HUES48 (cell line): ENCODE measurements around the gene MED16.

Experiments used
- H3K27ac ChIP-seq: one replicate; pipeline ENCODE4 v1.7.0; 2013; ENCODE audit warnings: low read depth, low read length, inconsistent platforms
- H3K27me3 ChIP-seq: 2 replicates; pipeline ENCODE4 v1.6.1; 2013; ENCODE audit warnings: mild to moderate bottlenecking, low read length; ENCODE audit not compliant: control insufficient read depth, insufficient read depth
- H3K36me3 ChIP-seq: 2 replicates; pipeline ENCODE4 v1.6.1; 2013; ENCODE audit warnings: low read length; ENCODE audit not compliant: control insufficient read depth, insufficient read depth
- H3K4me1 ChIP-seq: 2 replicates; pipeline ENCODE4 v1.6.1; 2013; ENCODE audit warnings: mild to moderate bottlenecking, low read length; ENCODE audit not compliant: control insufficient read depth, insufficient read depth
- H3K4me3 ChIP-seq: 2 replicates; pipeline ENCODE4 v1.5.1; 2013; ENCODE audit warnings: mild to moderate bottlenecking, low read depth, low read length
- H3K9ac ChIP-seq: 2 replicates; pipeline ENCODE4 v1.6.1; 2013; ENCODE audit warnings: mild to moderate bottlenecking, low read depth, low read length, moderate library complexity
- H3K9me3 ChIP-seq: 2 replicates; pipeline ENCODE4 v1.6.1; 2013; ENCODE audit warnings: low read length; ENCODE audit not compliant: control insufficient read depth, insufficient read depth

The MED16 gene

DNA sequence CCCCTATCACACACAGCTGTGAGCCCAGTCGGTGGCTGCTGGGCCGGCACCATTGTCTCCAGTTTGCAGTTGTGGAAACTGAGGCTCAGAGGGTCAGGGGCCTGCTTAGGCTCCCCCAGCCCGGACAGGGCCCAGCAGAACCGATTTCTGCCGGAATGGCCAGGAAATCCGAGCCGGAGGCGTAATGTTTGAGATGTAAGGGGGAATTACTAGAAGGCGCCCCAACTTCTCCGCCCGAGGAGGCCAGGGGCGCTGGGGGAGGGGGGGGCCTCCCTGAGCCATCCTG, 25.1 kb upstream of the MED16 start:
- Histone ChIP-seq H3K36me3 (no peaks in the 10 kb centered on the region), H3K4me1 (0 out of 2 replicates have a peak, but pooled peaks cover 3% of the 10 kb centered on the region), H3K9ac (no peak overlapping the region), H3K27me3 (peaks cover 57% of the 10 kb centered on the region), H3K9me3 (no peaks in the 10 kb centered on the region), H3K27ac (no peak overlapping the region), H3K4me3 (peak overlapping the region; percentile 75)

DNA sequence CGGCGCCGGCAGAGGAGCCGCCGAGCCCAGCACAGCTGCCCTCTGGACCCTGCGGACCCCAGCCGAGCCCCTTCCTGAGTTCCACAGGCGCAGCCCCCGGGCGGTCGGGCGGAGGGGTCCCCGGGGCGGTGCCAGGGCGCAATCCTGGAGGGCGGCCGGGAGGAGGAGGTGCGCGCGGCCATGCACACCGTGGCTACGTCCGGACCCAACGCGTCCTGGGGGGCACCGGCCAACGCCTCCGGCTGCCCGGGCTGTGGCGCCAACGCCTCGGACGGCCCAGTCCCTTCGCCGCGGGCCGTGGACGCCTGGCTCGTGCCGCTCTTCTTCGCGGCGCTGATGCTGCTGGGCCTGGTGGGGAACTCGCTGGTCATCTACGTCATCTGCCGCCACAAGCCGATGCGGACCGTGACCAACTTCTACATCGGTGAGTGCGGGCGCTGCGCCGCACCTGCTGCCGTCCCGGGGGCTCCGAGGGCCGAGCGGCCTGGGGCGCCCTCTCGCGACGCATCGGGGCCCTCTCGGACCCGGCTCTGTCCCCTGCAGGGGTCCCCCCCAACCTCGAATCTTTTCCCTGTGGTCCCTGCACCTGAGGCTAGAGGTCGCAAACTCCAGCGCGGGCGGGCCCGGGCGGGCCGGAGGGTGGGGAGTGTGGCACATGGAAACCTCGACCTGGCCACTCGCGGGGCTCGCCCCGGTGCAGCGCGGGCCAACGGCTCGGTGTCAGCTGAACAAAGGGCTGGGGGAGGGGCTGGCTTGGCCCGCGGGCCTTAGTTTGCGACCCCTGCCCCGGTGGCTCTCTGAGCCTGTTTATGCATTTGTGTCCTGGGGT, 24.6 kb upstream of the MED16 start, which contains the start of gene KISS1R:
KISS1R (plus strand) TSS at position 11 of the 829 bp plus-strand sequence; CDS start at position 181, 170 bp downstream.
- H3K27ac ChIP-seq = no peak within 1 kb of the TSS
- H3K27me3 ChIP-seq = peaks cover 57% of the 10 kb centered on the region
- no peak within 1 kb of the TSS for H3K9ac ChIP-seq

DNA sequence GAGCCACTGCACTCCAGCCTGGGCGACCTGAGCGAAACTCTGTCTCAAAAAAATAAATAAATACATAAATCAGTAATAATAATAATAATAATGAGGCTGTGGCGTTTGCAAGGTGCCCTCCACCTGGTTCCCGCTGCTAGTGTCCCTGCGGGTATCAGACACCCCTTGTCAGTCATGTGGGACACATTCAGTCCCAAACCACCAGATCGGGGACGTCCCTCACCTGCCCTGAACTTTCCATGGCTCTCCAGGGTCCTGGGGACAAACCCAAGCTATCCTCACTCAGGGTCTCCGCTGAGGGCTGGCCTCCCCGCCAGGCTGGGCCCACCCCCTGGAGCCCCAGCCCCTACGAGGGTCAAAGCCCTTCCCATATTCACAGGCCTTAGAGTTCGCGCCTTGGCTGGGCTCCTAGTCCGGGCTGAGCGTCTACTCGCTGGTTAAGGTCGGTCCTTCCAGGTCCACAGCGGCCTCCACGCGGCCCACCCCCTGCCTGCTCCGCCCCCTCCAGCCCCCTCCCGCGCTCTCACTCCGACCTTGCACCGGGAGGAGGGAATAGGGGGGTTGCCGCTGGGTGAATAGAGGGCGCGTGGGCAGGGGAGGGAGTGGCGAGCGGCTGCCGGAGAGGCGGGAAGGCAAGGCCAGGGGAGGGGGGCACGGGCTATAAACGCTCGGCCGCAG, 23.8 kb upstream of the MED16 start:
- Histone ChIP-seq H3K4me3 (peak overlapping the region; percentile 75), H3K27me3 (peaks cover 57% of the 10 kb centered on the region), H3K4me1 (0 out of 2 replicates have a peak, but pooled peaks cover 3% of the 10 kb centered on the region), H3K9me3 (no peaks in the 10 kb centered on the region), H3K27ac (no peak overlapping the region), H3K9ac (no peak overlapping the region), H3K36me3 (no peaks in the 10 kb centered on the region)

More for the DNA sequence above, 24.6 kb upstream of the MED16 start, which contains the start of gene KISS1R:
- Histone ChIP-seq H3K9me3 (no peaks in the 10 kb centered on the region), H3K36me3 (no peaks in the 10 kb centered on the region), H3K4me3 (peak within 1 kb of the TSS; percentile 75), H3K4me1 (0 out of 2 replicates have a peak, but pooled peaks cover 3% of the 10 kb centered on the region)

DNA sequence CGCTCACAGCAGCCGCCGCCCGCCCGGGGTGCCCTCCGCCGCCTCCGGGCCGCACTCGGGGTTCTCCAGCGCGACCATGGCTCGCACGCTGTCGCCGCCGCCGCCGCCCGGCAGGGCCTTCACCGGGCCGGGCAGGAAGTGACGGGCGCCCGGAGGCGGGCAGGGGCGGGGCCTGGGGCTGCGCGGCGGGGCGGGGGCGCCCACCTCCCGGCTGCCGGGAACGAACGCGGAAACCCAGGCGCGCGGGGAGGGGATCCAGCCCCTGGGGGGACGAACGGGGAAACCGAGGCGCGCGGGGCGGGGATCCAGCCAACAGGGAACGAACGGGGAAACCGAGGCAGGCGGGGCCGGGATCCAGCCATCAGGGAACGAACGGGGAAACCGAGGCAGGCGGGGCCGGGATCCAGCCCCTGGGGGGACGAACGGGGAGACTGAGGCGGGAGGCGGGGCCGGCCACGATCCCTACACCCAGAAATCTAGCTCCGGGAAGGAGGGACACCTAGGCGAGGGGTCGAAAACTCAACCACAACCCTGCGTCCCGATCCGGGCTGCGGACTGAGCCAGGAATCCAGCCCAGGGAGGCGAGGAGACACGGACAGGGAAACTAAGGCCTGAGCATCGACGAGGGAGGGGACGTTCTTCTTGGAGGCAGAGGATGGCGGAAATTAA, 20.2 kb upstream of the MED16 start, which contains the start of gene R3HDM4:
R3HDM4 (minus strand) TSS at position 140 of the 669 bp plus-strand sequence; CDS start at position 78, 62 bp downstream.
- peak within 1 kb of the TSS; percentile 57 for H3K27ac ChIP-seq
- H3K36me3 ChIP-seq = no peaks in the 10 kb centered on the region
- H3K9me3 ChIP-seq = no peaks in the 10 kb centered on the region
- no peak within 1 kb of the TSS for H3K9ac ChIP-seq
- peaks cover 25% of the 10 kb centered on the region for H3K27me3 ChIP-seq
- H3K4me3 ChIP-seq = peak within 1 kb of the TSS; percentile 72
- H3K4me1 ChIP-seq = 0 out of 2 replicates have a peak, but pooled peaks cover 3% of the 10 kb centered on the region

DNA sequence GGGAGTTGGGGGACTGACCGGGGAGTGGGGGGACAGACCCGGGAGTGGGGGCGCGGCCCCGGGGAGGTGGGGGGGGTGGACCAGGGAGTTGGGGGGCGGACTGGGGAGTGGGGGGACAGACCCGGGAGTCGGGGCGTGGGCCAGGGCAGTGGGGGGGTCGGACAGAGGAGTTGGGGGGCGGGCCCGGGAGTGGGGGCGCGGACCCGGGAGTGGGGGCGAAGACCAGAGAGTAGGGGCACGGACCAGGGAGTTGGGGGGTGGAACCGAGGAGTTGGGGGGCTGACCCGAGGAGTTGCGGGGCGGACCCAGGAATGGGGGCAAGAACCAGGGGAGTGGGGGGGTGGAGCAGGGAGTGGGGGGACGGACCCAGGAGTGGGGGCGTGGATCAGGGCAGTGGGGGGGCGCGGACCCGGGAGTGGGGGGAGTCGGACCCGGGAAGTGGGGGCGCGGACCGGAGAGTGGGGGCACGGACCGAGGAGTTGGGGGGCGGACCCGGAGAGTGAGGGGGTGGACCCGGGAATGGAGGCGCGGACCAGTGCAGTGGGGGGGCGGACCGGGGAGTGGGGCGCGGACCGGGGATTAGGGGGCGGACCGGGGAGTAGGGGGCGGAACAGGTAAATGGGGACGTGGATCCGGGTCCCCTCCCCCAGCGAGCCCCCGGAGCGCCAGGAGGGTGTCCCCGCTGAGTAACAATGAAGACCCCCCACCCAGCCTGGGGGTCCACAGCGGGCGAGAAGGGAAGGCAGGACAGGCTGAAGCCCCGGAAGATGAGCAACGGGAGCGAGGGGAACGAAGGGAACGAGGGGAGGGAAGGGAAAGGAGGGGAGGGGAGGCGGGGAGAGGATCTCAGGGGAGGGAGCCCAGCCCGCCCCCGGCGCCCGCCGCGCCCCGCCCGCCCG, 19.4 kb upstream of the MED16 start:
- Histone ChIP-seq H3K9me3 (no peaks in the 10 kb centered on the region), H3K27ac (peak overlapping the region; percentile 57), H3K27me3 (peaks cover 18% of the 10 kb centered on the region), H3K4me1 (no peaks in the 10 kb centered on the region), H3K4me3 (peak overlapping the region; percentile 72), H3K9ac (no peak overlapping the region), H3K36me3 (no peaks in the 10 kb centered on the region)

DNA sequence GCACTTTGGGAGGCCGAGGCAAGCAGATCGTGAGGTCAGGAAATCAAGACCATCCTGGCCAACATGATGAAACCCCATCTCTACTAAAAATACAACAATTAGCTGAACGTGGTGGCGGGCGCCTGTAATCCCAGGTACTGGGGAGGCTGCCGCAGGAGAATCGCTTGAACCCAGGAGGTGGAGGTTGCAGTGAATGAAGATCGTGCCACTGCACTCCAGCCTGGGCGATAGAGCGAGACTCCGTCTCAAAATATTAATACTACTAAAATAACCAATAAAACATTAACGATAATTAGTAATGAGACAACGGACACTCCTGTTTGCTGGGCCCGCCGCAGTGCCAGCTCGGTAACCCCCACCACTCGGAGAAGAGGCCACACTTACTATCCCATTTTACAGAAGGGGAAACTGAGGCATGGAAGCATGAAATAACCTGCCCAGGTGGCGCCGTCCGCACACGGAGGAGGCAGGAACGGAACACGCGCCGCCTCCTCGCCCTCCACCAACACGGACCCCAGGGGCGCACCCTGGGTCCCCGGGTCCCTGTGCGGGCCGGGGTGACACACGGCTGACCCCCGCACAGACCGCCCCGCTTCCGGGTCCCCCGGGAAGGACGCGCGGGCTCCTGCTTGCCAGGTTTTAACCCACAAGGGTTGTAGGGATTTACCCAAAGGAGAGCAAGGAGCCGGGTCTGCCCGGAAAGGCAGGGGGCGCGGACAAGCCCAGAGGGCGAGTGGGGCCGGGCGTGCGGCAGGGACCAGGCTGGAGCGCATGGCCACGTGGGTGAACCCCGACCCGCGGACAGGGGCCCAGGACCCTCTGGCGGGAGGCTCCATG, 18.4 kb upstream of the MED16 start:
- Histone ChIP-seq H3K36me3 (no peaks in the 10 kb centered on the region), H3K4me1 (no peaks in the 10 kb centered on the region), H3K4me3 (no peak overlapping the region), H3K9ac (no peak overlapping the region), H3K9me3 (no peaks in the 10 kb centered on the region), H3K27me3 (peaks cover 9% of the 10 kb centered on the region), H3K27ac (no peak overlapping the region)

DNA sequence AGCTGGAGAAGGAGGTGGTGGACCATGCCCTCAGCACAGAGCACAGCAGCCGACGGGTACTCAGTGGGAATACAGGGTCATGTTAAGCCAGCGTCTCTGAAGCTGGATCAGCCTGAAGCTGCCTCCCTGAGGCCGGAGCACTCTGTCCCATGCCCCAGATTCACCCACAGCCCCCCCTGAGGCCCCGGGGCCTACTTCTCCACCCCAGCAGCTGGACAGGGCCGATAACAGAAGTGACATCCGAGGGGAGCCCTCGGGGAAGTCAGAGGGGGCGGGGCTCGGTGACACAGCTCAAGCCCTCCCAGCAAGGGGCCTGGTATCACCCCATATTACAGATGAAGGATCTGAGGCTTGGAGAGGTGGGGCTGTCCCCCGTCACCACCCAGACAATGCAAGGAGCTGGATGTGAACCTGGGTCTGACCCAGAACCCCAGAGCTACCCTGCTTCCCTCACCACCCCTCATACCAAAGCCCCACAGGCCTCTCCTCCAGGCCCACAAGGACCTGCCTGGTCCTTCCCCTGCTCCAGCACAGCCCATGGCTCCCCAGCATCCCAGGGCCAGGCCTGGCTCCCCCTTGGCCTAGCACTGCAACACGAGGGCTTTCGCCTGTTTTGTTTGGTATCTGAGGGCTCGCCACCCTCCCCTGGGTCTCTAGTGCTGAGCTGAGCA, 14.3 kb upstream of the MED16 start:
- no peak overlapping the region for H3K9ac ChIP-seq
- no peak overlapping the region for H3K27ac ChIP-seq
- no peaks in the 10 kb centered on the region for H3K4me1 ChIP-seq

DNA sequence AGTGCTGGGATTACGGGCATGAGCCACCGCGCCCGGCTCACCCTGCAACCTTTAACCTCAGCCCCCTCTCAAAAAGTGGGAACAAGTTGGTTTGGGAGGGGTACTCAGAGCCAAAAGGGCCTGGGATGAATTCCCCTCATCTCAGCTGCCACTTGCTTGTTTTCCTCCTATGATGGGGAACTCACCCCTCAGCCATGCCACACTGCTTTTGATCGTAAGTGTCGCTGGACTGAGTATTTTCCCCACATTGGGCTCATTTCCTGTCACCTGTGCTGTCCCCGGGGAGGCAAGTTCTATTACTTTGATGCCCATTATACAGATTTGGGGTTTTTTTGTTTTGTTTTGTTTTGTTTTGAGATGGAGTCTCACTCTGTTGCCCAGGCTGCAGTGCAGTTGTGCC, 13.5 kb upstream of the MED16 start:
- Histone ChIP-seq H3K9ac (no peak overlapping the region), H3K4me3 (no peak overlapping the region), H3K9me3 (no peaks in the 10 kb centered on the region), H3K27ac (no peak overlapping the region), H3K27me3 (no peaks in the 10 kb centered on the region), H3K4me1 (no peaks in the 10 kb centered on the region), H3K36me3 (no peaks in the 10 kb centered on the region)

More for the DNA sequence above, 14.3 kb upstream of the MED16 start:
- Histone ChIP-seq H3K36me3 (no peaks in the 10 kb centered on the region), H3K9me3 (no peaks in the 10 kb centered on the region), H3K4me3 (no peak overlapping the region), H3K27me3 (no peaks in the 10 kb centered on the region)

DNA sequence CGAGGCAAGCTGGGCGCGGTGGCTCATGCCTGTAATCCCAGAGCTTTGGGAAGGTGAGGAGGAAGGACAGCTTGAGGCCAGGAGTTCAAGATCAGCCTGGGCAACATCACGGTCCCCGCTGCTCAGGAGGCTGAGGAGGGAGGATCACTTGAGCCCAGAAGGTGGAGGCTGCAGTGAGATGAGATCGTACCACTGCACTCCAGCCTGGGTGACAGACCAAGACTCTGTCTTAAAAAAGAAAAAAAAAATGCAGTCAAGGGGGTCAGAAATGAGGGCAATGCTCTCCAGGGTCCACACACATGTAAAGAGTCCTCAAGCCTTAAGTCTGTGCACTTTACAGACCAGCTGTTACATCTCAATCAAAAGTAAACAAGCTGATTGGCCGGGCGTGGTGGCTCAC, 11.6 kb upstream of the MED16 start:
- H3K36me3 ChIP-seq = peaks cover 3% of the 10 kb centered on the region; the same call in 1 of the 2 replicates
- no peaks in the 10 kb centered on the region for H3K9me3 ChIP-seq
- H3K27me3 ChIP-seq = no peaks in the 10 kb centered on the region
- no peak overlapping the region for H3K9ac ChIP-seq
- H3K4me3 ChIP-seq = no peak overlapping the region
- H3K4me1 ChIP-seq = no peaks in the 10 kb centered on the region
- H3K27ac ChIP-seq = no peak overlapping the region
